Activated CD4-positive, CD25-positive, alpha-beta regulatory T cell treated with anti-CD3 and anti-CD28 coated beads, Interleukin-2, amount 50 U/mL, for 72 hours (primary cell): ENCODE data around the gene DIAPH2.

Source experiments
- DNase-seq: peaks from one replicate; pipeline ENCODE4 v3.0.0; 2021

DIAPH2 gene

DNA sequence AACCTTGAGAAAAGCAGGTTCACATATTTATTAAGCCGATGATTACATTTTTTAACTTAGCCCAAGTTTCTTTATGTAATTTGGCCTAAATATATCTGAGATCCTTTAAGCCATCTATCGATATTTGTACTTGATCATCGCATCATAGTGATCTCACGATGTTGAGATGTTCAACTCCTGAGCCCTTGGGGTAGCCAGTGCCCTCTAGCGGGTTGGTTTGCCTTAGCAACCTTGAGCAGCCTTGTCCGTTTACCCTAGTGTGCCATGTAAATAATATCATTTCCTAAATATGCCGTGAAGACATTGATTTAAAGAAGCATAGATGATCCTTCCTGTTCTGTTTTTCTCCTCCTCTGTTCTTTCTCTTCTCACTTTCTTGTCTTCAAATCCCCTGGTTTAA is 631.3 kb downstream of the DIAPH2 start:
- no peak for DNase-seq

DNA sequence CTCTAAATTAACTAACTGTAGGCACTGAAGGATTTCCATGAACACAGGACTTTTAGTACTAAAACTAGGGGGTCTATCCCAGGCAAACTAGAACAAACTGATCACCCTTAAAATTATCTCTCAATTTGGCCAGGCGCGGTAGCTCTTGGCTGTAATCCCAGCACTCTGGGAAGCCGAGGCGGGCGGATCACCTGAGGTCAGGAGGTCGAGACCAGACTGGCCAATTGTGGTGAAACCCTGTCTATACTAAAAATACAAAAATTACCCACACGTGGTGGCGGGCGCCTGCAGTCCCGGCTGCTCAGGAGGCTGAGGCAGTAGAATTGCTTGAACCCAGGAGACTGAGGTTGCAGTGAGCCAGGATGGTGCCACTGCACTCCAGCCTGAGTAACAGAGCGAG is 635.7 kb downstream of the DIAPH2 start:
- DNase-seq, result no peak

DNA sequence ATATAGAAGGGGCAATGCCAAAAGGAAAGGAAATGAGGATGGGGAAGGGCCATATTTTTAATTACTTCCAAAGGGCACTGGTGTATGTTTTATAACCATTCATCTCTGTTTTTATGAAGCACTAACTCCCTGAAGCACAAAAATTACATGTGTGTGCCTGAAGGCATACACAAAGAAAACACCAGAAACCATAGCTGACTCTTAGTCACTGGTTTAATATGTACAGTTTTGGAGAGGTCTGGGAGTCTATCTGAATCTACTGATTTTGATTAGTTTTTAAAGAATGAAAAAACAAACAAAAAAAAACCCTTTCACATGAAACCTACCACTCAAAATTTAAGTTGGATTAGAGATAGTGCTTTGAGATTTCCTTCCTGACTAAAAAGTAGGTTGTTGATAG is 637.8 kb downstream of the DIAPH2 start:
- no peak for DNase-seq

DNA sequence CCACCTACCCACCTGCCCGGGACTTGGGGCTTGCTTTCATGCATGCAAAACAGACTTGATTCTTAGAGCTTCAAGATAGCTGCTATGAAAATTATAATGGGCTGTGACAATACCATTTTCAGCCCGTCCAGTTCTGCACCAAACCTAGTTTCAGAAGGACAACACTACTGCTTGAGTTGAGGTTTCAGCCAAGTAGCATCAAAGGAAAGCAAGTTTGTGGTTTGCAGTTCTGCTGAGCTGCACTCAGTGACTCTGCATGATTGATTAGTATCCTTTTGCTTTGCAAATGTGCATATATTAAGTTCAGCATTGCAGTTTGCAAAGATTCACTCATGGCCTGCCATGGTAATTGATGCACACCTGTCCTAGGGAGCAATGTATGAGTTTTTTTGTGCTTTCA is 641.8 kb downstream of the DIAPH2 start:
- no peak for DNase-seq

GRCh38 chrX:97328853-97329390 is 644.3 kb downstream of the DIAPH2 start:
- no peak for DNase-seq

DNA sequence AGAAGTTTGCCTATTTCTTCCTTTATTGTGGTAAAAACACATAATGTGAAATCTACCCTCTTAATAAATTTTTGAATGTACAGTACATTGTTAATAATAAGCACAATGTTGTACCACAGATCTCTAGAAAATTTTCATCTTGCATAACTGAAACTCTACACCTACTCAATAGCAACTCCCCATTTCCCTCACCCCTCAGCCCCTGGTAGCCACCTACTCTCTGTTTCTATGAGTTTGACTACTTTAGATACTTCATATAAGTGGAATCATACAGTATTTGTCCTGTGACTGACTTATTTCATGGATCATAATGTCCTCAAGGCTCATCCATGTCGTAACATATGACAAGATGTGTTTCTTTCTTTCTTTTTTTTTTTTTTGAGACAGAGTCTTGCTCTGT is 645.5 kb downstream of the DIAPH2 start:
- no peak for DNase-seq

DNA sequence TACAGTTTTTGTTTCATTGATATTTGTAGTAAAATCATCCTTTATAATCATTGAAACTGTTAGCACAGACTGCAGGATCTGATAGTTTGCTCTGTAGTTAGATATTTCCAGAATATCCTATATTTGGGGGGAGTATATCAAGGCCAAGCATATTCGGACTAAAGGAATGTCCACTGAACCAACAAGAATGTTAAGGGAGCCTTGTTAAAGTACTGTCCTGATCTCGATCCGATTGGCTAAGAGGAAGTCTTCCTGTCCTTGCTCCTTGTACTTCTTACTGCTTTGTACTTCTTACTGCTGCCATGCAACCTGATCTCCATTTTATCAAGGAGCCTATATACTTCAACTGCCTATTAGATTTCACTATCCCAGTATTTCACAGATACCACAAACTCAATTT is 648.3 kb downstream of the DIAPH2 start:
- no peak for DNase-seq

DNA sequence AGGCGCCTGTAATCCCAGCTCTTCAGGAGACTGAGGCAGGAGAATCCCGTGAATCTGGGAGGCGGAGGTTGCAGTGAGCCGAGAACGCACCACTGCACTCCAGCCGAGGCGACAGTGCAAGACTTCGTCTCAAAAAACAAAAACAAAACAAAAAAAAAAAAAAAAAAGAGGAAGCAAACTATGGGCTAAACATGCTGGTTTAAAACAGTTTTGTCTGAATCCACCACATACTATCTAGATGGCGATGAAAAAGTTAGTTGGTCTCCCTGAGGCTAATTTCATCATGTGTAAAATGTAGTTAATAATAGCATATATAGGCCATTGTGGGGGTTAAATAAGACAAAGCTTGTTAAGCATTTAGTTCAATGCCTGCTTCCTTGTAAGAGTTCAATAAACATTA is 650.2 kb downstream of the DIAPH2 start:
- DNase-seq, result no peak

- no peak for DNase-seq
These were observed 660.1 kb downstream of the DIAPH2 start for GRCh38 chrX:97344724-97345123.

- no peak for DNase-seq
These were observed 674.3 kb downstream of the DIAPH2 start for GRCh38 chrX:97358941-97359340.

DNA sequence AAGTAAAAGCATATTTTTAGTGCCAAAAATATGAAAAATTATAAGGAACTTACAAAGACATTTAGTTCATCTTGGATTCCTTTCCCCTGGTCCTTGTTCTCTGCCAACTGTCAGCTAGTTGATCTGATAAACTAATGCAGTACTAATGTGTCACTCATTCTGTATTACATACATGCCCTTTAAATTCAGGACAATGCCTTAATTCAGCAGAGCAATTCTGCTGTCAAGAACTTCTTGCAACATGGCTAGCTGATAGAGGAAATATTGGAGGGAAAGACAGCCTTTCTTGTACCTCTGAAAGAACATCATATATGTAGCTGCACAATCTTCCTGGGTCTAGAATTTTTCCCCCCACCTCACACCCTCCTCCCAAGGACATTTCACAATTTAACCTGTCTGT is 679.2 kb downstream of the DIAPH2 start:
- DNase-seq, result no peak

DNA sequence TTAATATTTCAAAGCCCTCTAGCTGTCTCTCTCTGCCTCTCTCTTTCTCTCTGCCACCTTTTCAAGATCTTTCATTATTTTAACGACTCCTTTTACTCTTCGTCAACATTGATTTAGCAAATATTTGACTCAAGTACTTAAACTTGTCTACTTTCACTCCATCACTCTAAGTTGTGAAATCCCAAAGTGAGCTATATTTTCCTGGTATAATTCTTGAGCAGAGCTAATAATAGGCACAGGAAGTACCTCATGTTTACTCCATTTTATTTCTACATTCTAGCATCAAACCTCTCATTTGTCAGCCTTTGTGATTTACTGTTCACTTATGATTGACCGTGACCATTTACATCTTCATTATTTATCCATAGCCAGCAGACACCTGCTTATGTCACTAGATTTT is 681.6 kb downstream of the DIAPH2 start:
- DNase-seq, result no peak

DNA sequence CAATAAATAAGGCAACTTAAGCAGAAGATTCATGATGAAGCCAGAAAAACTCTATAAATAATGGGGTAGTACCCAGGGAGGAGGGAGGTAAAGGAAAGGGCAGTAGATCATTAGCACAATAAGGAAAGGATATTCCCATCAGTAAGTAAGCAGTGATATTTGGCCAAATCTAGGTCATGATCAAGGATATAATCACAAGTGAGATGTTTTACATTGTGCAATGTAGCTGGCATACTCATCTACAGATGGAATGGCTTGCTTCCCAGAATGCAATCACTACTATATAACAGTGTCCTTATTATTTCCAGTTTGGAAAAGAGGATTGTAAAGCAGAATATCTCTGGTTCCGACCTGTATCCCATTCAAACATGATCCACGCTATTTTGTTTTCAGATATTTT is 682.5 kb downstream of the DIAPH2 start:
- no peak for DNase-seq

DNA sequence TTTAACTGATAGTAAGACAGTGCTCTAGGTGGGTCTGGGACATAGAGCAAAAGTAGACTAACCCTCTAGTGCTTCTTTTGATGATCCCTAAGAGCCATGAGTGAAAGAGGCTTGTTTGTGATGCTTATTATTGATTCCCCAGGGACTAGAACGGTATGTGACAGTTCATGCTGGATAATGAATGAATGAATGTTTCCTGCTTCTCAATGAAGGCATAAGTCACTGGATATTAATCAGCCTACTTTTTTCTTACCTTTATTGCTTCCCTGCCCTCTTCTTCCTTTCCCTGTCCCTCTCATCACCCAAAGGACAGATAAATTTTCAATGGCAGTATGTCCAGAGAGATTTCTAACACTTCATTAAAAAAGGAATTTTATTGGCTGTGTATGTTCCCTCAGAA is 685.3 kb downstream of the DIAPH2 start:
- no peak for DNase-seq

DNA sequence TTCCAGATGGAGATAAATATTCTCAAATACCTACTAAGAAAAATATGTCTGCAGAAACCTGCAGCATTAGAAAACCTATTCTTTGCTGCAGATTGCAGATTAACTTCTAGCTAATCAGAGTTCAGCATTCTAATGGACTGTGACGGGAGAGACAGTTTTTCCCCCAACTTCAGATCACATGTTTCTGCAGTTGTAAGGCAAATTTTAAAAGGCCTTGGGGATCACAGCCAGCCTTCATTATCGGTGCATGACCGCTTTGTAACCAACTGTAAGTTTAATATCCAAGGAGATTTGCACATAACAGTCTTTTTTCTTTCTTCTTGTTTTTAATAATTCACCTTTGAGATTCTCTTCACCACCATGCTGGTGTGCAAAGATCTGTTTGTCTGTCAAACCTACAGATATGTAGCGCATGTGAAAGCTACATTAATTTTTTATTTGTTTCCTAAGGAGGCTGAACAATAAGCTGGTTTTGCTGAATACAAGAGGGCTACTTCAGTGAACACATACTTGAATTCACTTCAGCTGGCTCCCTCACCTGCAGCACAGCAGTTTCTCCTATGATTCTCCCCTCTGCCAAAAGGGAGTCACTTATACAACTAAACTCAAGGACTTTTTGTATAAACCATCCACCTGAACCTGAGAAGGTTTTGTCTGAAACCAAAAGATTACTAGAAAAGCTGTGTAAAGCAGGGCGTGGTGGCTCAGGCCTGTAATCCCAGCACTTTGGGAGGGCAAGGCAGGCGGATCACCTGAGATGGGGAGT is 687.5 kb downstream of the DIAPH2 start:
- DNase-seq, result no peak

DNA sequence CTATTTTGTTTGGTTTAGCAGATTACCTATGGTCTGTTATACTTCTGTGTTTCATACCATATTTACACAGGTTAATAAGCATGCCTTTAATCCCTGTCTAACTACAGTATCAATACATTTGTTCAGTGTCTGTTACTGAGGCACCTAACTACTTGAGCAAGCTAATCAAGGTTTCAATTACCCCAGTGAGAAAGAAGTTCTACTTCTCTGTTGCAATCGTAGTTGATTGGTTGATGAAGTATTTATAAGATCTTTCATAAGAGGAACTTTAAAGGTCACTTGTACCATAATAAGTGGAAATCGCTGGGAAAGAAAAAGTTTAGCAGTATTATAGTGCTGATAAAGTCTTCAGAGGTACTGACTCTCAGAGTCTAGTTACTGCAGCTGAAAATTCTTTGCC is 689.6 kb downstream of the DIAPH2 start:
- no peak for DNase-seq

DNA sequence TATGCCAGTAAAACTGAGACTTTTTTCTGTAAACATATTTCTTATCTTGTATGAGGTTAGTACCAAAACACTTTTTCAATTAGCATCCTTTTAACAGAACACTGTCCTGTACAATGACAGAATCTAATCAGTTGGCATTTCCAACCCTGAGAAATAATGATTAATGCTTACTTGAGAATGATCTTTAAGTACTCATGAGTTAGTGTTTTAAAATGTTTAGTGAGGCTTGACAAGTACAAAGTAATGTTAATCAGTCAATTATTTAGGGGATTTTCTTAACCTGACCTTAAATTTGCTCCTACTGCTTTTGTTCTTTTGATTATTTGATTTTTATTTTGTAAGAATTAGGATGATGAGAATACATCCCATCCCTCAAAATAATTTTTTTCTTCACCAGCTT is 695.6 kb downstream of the DIAPH2 start:
- no peak for DNase-seq

DNA sequence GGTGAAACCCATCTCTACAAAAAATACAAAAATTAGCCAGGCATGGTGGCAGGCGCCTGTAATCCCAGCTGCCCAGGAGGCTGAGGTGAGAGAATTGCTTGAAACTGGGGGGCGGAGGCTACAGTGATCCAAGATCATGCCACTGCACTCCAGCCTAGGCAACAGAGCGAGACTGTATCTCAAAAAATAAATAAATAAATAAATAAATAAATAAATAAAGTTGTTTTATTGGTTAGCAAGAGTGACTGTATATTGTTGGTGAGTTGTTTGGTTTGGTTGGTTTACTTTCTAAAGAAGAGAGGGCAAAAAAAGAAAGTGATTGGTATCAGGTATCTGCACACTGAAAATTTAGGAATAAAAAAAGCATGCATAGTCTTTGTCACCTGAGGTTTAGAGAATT is 700.0 kb downstream of the DIAPH2 start:
- no peak for DNase-seq

- DNase-seq, result no peak
These were observed 702.4 kb downstream of the DIAPH2 start for GRCh38 chrX:97387004-97387403.

- DNase-seq, result no peak
These were observed 705.1 kb downstream of the DIAPH2 start for GRCh38 chrX:97389761-97390192.

DNA sequence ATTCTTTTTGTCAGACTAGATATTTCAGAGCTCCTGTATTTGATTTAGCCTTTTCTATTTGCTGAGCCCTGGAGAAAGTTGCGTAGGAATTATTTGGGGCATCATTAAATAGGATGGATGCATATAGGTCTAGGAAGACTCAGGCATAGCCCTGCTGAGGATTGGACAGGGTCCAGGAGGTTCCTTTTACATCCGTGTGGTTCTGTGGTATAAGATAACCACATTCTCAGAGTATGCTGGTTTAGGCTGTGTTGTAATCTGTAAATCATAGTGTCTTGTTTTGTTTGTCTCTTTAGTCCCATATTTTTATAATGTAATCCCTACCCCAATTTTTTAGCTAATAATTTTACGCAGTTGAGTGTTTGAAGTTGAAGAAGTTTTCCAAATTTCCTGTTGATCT is 712.7 kb downstream of the DIAPH2 start:
- DNase-seq, result no peak

GRCh38 chrX:97398030-97398551 is 713.4 kb downstream of the DIAPH2 start:
- no peak for DNase-seq

DNA sequence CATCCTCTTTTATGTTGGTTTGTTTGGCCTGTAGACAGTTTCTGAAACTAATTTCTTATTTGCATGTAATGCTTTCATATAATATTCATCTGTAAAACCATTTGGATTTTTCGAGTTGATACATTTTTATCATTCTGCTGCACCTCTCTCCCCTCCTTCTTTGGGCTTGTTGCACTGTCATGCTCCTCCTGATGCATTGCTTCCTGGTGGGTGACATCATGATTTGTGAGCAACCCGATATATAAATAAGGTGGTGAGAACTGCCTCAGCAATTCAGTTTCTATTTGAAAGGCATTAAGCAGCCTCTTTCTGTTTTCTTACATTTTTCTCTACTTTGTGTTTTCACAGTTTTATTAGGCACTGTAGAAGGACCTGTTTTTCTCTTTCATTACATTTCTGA is 714.8 kb downstream of the DIAPH2 start:
- DNase-seq, result no peak

GRCh38 chrX:97400492-97400891 is 715.9 kb downstream of the DIAPH2 start:
- no peak for DNase-seq

- no peak for DNase-seq
These were observed 716.5 kb downstream of the DIAPH2 start for GRCh38 chrX:97401154-97401553.
